OCI-LY7 (cell line): ENCODE results near the gene CHST11. TPM values are rescaled to one million over a fixed set of nuclear protein-coding genes. Genes with fewer than 3 reads are reported as not detected.

Experiments
- BruUV-seq: library from RNA; stranded (reverse); fragments of 400-500 nt; replicated peaks from 2 replicates; lab custom pipeline; 2021; lab: Mats Ljungman, UMichigan
- CTCF ChIA-PET: fragments of 300-600 bp; sonication (Branson Sonifier 250); formaldehyde crosslinking; loops from one replicate; lab custom pipeline; 2022; ENCODE audit warnings: antibody characterized with exemption; ENCODE audit not compliant: unreplicated experiment; lab: Charles Lee
- POLR2A ChIA-PET: fragments of 300-600 bp; sonication (Branson Sonifier 250); formaldehyde crosslinking; loops from one replicate; lab custom pipeline; 2022; ENCODE audit warnings: antibody characterized with exemption; lab: Charles Lee
- DNase-seq: peaks from one replicate; pipeline ENCODE4 v3.0.0-alpha.2; 2015; ENCODE audit warnings: low spot score
- H2AFZ ChIP-seq: fragments of 200-600 bp; sonication (generic), shearing (Covaris generic); 2 replicates; pipeline ENCODE4 v1.6.1; 2014; ENCODE audit warnings: mild to moderate bottlenecking, antibody characterized with exemption, low read length, moderate library complexity
- H3K27ac ChIP-seq: fragments of 200-600 bp; sonication (generic); 2 replicates; pipeline ENCODE4 v1.5.1; 2014; ENCODE audit warnings: mixed run types, low read depth, mild to moderate bottlenecking, moderate library complexity, low read length, inconsistent platforms; ENCODE audit not compliant: poor library complexity, severe bottlenecking
- H3K36me3 ChIP-seq: fragments of 200-600 bp; sonication (generic); 2 replicates; pipeline ENCODE4 v1.6.1; 2014; ENCODE audit warnings: mild to moderate bottlenecking, antibody characterized with exemption, low read length, moderate library complexity, mixed read lengths; ENCODE audit not compliant: insufficient read depth
- H3K4me1 ChIP-seq: fragments of 200-600 bp; sonication (generic); 2 replicates; pipeline ENCODE4 v1.5.1; 2014; ENCODE audit warnings: mild to moderate bottlenecking, low read length; ENCODE audit not compliant: insufficient read depth, poor library complexity, severe bottlenecking
- H3K4me2 ChIP-seq: fragments of 200-600 bp; sonication (generic); 2 replicates; pipeline ENCODE4 v1.6.1; 2014; ENCODE audit warnings: mild to moderate bottlenecking, low read length
- H3K4me3 ChIP-seq: fragments of 200-600 bp; sonication (generic); 2 replicates; pipeline ENCODE4 v1.5.1; 2014; ENCODE audit warnings: mild to moderate bottlenecking, low read depth, low read length; ENCODE audit not compliant: poor library complexity, severe bottlenecking
- H3K79me2 ChIP-seq: fragments of 200-600 bp; sonication (generic); 2 replicates; pipeline ENCODE4 v1.6.1; 2016; ENCODE audit warnings: low read depth, mild to moderate bottlenecking, low read length, moderate library complexity, mixed read lengths; ENCODE audit not compliant: insufficient read depth
- H3K9me2 ChIP-seq: fragments of 200-600 bp; sonication (generic); 2 replicates; pipeline ENCODE4 v1.6.1; 2016; ENCODE audit warnings: mild to moderate bottlenecking, low read length, mixed read lengths; ENCODE audit not compliant: insufficient read depth
- H3K9me3 ChIP-seq: fragments of 200-600 bp; sonication (generic); 2 replicates; pipeline ENCODE4 v1.6.1; 2014; ENCODE audit warnings: mild to moderate bottlenecking, mixed run types, low read length, mixed read lengths
- H4K20me1 ChIP-seq: fragments of 200-600 bp; sonication (generic); 2 replicates; pipeline ENCODE4 v1.6.1; 2014; ENCODE audit warnings: mild to moderate bottlenecking, antibody characterized with exemption, low read length, moderate library complexity, mixed read lengths; ENCODE audit not compliant: insufficient read depth
- CTCF ChIP-seq: fragments of 200-600 bp; sonication (generic); conservative IDR thresholded peaks from 2 replicates; pipeline ENCODE4 v1.5.1; 2014; ENCODE audit warnings: mild to moderate bottlenecking, antibody characterized with exemption, low read length, moderate library complexity, mixed read lengths
- EZH2phosphoT487 ChIP-seq: fragments of 200-600 bp; sonication (generic); IDR thresholded peaks from 2 replicates; pipeline ENCODE4 v1.6.1; 2018; ENCODE audit warnings: low read depth, borderline replicate concordance, mild to moderate bottlenecking, mixed run types, antibody characterized with exemption, low read length, moderate library complexity, mixed read lengths
- intact Hi-C: fragments of 100-400 bp; cut with micrococcal nuclease; formaldehyde crosslinking; loops from one replicate; pipeline ENCODE4 v1.10.0; 2022; ENCODE audit not compliant: unreplicated experiment
- total RNA-seq, 2 experiments: library from RNA; depleted of rRNA in 1 of 2; stranded (reverse); fragments of >200 nt in 1 of 2; shearing (Covaris generic) in 1 of 2; gene quantifications; 2 replicates each; pipeline ENCODE4 v1.2.3, GENCODE V29; 2014 to 2022

CHST11 gene
- total RNA-seq, 2 experiments from 2014 or later, result 15.2 to 41.6 TPM

DNA sequence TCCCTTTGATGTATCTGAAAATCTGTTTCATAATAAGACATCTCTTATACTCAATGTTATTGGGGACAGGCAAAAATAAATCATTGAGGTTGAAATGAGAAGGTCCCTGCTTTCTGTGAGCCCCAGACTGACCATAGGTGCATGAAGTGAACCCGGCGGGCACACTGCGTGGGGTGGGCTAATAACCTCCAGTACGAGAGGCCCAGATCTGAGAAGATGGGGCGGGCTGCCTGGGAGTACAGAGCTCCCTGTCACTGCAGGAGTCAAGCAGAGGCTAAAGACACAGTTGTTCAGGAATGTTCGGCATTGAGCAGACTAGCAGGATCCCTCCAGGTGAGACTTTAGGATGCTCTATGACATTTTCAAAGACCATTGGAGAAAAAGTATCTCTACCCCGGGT, 244.6 kb downstream of the CHST11 start:
- no peaks in the 10 kb centered on the region for H4K20me1 ChIP-seq
- TF ChIP-seq EZH2phosphoT487, result no peak
- no peak for TF ChIP-seq CTCF
- ChIA-PET POLR2A (no interaction called here), CTCF (no interaction called here)
- H3K4me3 ChIP-seq, result no peak overlapping the region
- no peak overlapping the region for H2AFZ ChIP-seq
- peaks cover 7% of the 10 kb centered on the region for H3K4me1 ChIP-seq
- no peak overlapping the region for H3K4me2 ChIP-seq
- intact Hi-C loops, result no loop called here
- no peaks in the 10 kb centered on the region for H3K36me3 ChIP-seq
- H3K27ac ChIP-seq, result no peak overlapping the region
- no TSS peak for BruUV-seq
- no peaks in the 10 kb centered on the region for H3K9me2 ChIP-seq
- H3K79me2 ChIP-seq, result no peaks in the 10 kb centered on the region
- DNase-seq, result no peak
- H3K9me3 ChIP-seq, result no peaks in the 10 kb centered on the region

DNA sequence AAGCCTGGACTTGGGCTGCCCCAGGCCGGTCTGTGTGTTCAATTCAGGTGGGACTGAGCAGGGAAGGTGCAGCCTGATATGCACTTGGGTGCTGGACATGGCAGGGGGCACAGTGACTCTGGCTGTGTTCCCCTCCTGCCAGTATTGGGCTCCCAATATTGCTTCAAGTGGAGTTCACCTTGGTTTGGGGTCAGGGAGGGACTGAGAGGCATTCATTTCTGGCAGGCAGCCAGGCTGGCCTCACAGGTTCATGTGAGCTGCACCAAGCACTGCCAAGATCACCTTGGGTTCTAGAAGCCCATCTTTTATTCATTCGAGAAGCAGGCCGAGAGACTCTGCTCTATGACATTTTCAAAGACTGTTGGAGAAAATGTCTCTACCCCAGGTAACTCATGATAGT, 245.0 kb downstream of the CHST11 start:
- no TSS peak for BruUV-seq
- Histone ChIP-seq H3K79me2 (no peaks in the 10 kb centered on the region), H3K9me3 (no peaks in the 10 kb centered on the region), H3K9me2 (no peaks in the 10 kb centered on the region), H2AFZ (no peak overlapping the region), H3K27ac (no peak overlapping the region), H3K4me2 (no peak overlapping the region), H4K20me1 (no peaks in the 10 kb centered on the region), H3K4me1 (peaks cover 7% of the 10 kb centered on the region), H3K36me3 (no peaks in the 10 kb centered on the region), H3K4me3 (no peak overlapping the region)
- intact Hi-C loops, result no loop called here
- DNase-seq, result no peak
- ChIA-PET CTCF (no interaction called here), POLR2A (interaction anchor here (1.3 kb wide), 1 partner anchor 14 kb away, joined by 4 read pairs; no protein-coding TSS in a partner anchor)
- TF ChIP-seq EZH2phosphoT487, result no peak
- no peak for TF ChIP-seq CTCF

DNA sequence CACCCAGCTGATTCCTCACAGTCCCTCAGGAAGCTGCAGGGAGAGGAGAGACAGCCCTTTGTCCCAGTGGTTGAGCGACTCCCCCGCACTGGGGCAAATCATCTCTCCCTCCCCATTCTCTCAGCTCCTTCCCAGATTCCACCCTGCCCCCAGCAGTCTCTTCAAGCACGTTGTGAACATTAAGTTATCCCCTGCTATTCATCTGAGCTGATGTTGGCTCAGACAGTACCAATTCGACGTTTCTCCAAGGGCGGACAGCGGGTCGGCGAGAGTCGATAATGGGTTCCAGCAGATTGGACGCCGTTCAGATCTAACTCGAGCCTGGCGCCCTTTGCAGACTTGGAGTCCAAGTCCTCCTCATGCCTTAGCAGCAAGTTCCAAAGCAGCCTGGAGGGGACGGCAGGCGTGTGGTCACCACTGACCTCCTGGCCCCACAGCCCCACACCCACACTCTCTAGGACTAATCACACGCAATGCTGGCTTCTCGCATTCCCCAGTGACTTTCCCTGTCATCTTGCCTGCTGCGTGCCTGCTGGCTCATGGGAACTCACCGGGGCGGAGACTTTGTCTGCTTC, 245.9 kb downstream of the CHST11 start:
- POLR2A ChIA-PET, result interaction anchor here (1.3 kb wide), 1 partner anchor 15 kb away, joined by 4 read pairs; no protein-coding TSS in a partner anchor
- CTCF ChIA-PET, result no interaction called here
- Histone ChIP-seq H3K4me3 (no peak overlapping the region), H4K20me1 (no peaks in the 10 kb centered on the region), H3K79me2 (no peaks in the 10 kb centered on the region), H3K9me2 (no peaks in the 10 kb centered on the region), H3K36me3 (no peaks in the 10 kb centered on the region), H2AFZ (no peak overlapping the region), H3K4me2 (no peak overlapping the region), H3K9me3 (no peaks in the 10 kb centered on the region), H3K27ac (no peak overlapping the region), H3K4me1 (peaks cover 7% of the 10 kb centered on the region)
- DNase-seq, result no peak
- intact Hi-C loops, result no loop called here
- no peak for TF ChIP-seq CTCF
- no peak for TF ChIP-seq EZH2phosphoT487
- no TSS peak for BruUV-seq
